ENCODE data around the gene SLC22A4.

Gene SLC22A4

DNA sequence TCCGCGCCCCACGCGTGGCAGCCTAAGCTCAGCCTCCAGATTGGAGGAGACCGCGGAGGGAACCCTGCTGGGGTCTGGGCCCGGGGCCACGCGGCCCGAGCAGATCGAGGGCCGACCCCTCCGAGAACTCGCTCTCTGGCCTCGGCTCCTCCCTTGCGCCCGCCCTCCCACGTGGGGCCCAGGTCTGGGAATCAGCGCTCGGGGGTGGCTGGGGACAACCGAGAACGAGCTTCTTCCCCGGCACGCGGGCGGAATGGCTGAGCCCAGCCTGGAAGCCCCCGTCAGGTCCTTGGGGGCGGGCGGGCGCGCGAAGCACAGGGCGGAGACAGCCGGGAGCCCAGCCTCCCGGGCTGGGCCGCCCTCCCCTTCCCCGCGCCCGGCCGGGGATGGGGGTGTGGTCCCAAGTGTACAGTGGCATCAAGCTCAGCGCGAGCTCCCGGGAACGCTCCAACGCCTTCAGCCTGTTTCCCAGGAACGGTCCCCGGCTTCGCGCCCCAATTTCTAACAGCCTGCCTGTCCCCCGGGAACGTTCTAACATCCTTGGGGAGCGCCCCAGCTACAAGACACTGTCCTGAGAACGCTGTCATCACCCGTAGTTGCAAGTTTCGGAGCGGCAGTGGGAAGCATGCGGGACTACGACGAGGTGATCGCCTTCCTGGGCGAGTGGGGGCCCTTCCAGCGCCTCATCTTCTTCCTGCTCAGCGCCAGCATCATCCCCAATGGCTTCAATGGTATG, at the start of gene SLC22A4:
SLC22A4 (plus strand) TSS at position 403 of the 736 bp plus-strand sequence; CDS start at position 626, 223 bp downstream.
- peak in 5 of 6 experiments; percentile 29 to 54 (median 47) for DNase-seq

DNA sequence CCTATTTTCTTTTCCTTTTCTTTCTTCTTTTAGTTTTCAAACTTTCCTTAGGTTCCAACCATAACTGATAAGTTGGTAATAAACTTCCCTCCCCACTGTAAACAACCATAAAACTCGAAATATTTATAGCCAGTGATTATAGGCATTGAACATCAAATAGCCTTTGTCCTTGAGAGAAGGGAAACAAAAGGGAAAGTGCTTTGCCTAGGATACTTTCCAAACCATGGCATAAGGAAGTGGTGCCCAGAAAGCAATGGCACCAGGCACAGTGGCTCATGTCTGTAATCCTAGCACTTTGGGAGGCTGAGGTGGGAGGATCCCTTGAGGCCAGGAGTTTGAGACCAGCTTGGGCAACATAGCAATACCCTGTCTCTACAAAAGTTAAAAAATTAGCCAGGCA, 48.6 kb upstream of the SLC22A4 start:
- DNase-seq: no peak

GRCh38 chr5:132246806-132247205, 47.4 kb upstream of the SLC22A4 start:
- DNase-seq: no peak

GRCh38 chr5:132250547-132250946, 43.6 kb upstream of the SLC22A4 start:
- no peak for DNase-seq

GRCh38 chr5:132251220-132251725, 42.9 kb upstream of the SLC22A4 start:
- no peak for DNase-seq

DNA sequence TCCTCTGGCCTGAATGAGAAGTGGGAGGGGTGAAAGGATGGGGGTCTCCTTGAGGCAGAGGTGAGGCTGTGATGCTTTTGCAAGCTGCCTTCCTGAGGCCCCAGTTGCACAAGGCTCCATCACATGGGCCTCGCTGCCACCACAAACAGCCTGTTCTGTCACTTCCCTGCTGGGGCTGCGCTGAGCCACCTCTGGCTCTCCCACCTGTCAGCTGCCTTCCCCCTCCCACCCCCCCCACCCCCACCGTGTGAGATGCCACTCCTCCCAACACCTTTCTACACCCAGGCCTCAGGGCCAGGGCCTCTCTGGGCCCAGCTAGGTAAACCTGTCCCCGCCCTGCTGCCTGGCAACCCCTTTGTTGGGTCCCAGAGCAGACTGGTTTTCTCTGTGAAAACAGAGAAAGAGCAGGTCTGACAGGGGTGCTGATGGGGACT, 41.2 kb upstream of the SLC22A4 start:
- DNase-seq: no peak

GRCh38 chr5:132253452-132254320, 40.5 kb upstream of the SLC22A4 start:
- DNase-seq: no peak

- DNase-seq: no peak
These were observed 39.7 kb upstream of the SLC22A4 start for GRCh38 chr5:132254321-132254977.

- DNase-seq: no peak
These were observed 38.0 kb upstream of the SLC22A4 start for GRCh38 chr5:132256086-132256782.

DNA sequence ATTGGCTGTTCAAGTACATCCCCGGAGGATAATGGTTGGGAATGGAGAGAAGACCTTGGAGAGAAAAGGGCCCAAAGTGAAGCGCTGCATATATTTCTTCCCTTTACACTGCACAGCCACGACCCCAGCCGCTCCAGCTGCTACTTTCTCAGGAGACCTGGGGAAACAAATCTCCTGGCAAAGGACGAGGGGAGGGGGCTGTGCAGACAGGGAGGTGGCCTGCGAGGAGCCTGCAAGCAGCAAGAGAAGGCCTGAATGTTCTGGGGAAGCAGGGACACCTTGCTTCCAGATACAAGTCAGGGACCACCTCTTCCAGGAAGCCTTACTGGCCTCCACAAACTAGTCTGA, 37.4 kb upstream of the SLC22A4 start:
- no peak for DNase-seq

DNA sequence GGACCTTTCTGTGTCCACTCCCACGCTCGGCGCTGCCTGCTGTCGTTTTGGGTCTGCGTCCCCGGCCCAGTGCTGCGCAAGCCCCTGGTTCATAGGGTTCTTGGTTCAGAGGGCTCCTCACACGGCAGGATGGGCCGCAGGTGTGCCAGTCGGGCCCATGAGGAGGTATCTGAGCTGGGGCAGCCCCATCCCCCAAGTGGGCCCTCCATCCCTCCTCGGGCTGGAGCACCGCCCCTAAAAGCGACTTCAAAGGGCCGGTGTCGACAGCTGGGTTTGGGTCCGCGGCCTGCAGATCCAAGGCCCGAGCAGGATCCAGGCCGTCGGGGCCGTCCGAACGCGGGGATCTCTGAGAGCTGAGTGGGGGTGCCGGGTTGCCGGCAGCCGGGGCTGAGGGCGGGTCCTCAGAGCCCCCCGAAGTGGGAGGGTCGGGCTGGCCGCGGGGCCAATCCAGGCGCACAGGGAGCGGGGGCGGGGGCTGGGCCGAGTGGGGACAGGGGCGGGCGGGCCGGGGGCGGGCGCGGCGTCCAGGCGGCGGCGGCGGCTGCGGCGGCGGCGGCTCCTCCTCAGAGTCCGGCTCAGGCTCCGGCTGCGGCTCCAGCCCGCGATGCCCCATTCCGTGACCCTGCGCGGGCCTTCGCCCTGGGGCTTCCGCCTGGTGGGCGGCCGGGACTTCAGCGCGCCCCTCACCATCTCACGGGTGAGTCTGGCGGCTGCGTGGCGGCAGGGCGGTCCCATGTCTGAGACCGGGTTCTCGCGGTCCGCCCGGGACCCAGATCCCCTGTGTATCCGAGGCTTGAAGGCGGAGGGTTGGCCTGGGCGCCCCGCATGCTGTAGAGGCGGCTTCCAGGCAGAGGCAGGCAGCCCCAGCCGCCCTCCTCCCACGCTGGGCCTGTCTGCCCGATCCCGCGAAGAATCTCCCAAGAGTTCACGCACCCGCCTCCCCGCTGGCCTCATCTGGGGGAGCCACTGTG, 36.8 kb upstream of the SLC22A4 start, which contains the start of gene PDLIM4:
PDLIM4 (plus strand) TSS at position 566 of the 971 bp plus-strand sequence; CDS start at position 605, 39 bp downstream.
- no peak for DNase-seq

DNA sequence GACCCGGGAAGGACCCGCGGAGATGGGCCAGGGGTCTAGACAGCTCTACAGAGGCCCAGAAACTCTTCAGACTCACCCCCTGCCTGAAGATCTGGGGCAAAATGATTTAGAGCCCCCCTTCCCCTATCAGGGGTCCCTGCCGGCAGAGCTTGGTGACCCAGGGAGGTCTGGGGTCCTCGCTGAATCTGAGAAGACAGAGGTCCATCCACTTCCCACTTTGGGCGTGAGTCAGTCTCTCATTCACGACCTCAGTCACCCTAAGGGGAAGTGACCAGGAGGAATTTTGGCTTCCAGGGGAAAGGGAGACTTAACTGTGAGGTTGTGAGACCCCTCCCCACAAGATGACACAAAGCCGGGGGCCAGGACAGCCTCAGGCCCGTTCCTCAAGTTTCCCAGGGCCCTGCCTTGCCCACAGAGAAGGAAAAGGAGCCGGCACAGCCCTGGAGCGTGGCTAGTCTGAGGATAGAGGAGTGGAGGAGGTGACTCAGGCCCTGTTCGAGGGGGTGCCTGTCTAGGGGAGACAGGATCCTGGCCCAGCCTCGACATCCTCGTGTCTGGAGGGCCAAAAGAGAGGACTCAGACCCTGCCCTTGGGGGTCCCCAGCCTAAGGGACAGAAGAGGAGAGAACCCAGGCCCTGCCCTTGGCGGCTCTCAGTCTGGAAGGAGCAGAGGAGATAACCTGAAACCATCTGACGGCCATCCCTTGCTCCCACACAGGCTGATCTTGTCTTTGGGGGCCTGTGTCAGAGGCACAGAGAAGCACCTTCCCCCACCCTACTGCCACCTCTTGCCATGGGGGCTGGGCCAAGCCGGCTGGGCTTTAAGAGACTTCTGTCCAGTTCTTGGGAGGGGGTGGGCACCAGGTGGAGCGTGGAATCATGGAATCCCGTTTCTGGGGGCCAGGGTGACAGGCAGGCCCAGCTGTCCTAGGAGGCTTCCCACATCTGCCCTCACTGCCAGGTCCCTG, 35.8 kb upstream of the SLC22A4 start:
- no peak for DNase-seq

- no peak for DNase-seq
These were observed 34.9 kb upstream of the SLC22A4 start for GRCh38 chr5:132259069-132259851.

GRCh38 chr5:132260051-132260450, 34.1 kb upstream of the SLC22A4 start:
- no peak for DNase-seq

DNA sequence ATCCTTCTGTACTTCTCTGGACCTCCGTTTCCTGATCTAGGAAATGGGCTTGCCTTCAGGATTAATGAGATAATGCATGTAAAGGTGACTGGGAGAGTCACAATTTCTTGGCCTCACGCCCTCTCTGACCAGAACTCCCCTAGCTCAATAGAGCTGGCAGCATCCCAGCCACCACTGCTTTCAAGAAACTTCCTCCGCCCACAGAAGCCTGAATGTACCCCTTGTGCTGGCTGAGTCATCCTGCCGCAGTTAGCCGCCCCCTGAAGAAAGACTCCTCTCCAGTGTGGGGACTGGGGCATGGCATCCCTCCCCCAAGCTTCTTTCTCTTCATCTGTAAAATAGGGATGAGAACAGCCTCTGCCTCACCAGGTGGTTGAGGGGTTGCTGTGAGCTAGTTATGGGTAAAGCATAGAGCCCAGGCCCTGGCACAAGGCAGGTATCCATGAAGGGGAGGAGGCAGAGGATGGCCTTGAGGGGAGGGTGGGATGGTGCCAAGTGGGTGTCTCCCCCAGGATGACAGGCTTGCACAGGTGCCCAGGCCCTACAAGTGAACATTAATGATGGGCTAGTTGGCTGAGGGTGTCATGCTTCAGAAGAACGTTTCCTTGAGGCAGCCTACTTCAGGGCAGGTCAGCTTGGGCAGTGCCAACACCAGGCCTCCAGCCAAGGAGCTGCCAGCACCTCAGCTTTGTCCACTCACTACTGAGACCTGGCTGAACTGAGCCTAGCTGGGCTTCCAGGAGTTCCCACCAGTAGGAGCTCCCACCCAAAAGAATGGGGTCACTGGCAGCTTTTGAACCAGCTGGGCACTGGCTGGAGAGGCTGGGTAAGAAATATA, 33.3 kb upstream of the SLC22A4 start:
- DNase-seq: no peak

DNA sequence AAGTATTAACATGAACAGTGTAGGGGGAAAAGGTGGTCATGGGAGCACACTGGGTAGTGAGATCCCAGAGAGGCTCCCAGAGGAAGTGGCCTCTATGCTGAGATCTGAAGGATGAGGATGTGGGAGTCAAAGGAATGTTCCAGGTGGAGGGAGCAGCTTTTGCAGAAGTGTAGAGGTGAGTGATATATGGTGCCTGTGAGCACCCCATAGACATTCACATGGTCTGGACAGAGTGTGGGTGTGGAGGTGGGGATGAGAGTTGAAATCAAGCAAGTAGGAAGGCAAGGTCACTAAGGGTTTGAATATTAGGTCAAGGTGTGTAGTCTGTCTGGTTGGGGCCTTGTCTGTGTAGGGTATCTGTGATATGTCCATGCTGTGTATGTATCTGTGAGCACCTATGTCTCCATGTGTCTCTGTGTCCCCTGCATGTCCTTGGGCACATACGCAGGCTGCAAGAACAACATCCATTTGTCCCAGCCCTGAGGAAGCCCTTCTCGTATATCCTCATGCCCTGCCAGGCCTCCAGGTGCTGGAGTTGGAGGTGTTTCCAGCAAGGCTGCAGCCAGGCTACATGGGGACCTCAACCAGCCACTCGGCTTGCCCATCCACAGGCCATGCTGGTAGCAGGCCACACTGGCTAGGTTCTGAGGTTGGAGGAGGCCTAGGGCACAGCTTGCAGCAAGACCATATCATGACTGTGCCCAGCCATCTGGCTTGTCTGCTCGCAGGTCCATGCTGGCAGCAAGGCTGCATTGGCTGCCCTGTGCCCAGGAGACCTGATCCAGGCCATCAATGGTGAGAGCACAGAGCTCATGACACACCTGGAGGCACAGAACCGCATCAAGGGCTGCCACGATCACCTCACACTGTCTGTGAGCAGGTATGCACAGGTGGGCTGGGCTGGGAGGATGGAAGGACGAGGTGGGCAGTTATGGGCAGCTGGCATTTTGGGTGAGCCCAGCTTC, 32.0 kb upstream of the SLC22A4 start:
- DNase-seq: no peak

Measured in stimulated activated naive CD4-positive, alpha-beta T cell (primary cell).